K562 (cell line): ENCODE results near the gene GCGR. TPM values are rescaled to one million over a fixed set of nuclear protein-coding genes. Genes with fewer than 3 reads are reported as not detected.
A peak's percentile ranks its signal among the peaks of the same experiment; 100 is the strongest.

ENCODE experiments used
- PHF8 ChIP-seq: fragments of 200-600 bp; sonication (generic); IDR thresholded peaks from 2 replicates; pipeline ENCODE4 v1.6.1; 2012; ENCODE audit warnings: mixed run types, mild to moderate bottlenecking, inconsistent platforms, low read length, moderate library complexity, borderline replicate concordance
- ZNF324 ChIP-seq: fragments of 250-450 bp; sonication (Bioruptor Pico); IDR thresholded peaks from 2 replicates; pipeline ENCODE4 v1.4.0; 2020; ENCODE audit warnings: mild to moderate bottlenecking
- ZNF561 ChIP-seq: fragments of 450-650 bp; formaldehyde crosslinking; conservative IDR thresholded peaks from 2 replicates; pipeline ENCODE4 v1.4.0; 2020; ENCODE audit warnings: mild to moderate bottlenecking, moderate library complexity
- ZNF584 ChIP-seq: fragments of 200-800 bp; sonication (Bioruptor generic); IDR thresholded peaks from 2 replicates; pipeline ENCODE4 v1.6.1; 2016; ENCODE audit warnings: low read depth, mild to moderate bottlenecking, missing genetic modification characterization, missing compliant biosample characterization
- polyA plus RNA-seq, 8 experiments: library from polyadenylated mRNA; depleted of rRNA in 4 of 8; stranded (reverse) in 5 of 8; unstranded in 3 of 8; fragments of >200 nt; fragmentation: Nextera tagmentation in 2 of 8; fragmentation: Illumina TruSeq in 1 of 8; extraction: Ambion mirVana in 2 of 8; extraction: Trizol in 1 of 8; gene quantifications; 2 replicates each; pipeline versions ENCODE4 v1.2.1 to v1.2.3, GENCODE V29; 2011 to 2014; ENCODE audit warnings: inconsistent platforms in 1 of 8, missing spikeins in 1 of 8
- total RNA-seq, 7 experiments: library from RNA; depleted of rRNA in 6 of 7; stranded (reverse); fragments of >200 nt in 6 of 7; fragmentation: Illumina TruSeq in 2 of 7; extraction: Trizol in 2 of 7; gene quantifications; 2 replicates each; pipeline versions ENCODE4 v1.2.1 to v1.2.3, GENCODE V29; 2011 to 2021; ENCODE audit warnings: low replicate concordance in 1 of 7
- TF ChIP-seq, protein P1 (sequence below): fragments of 450-650 bp; IDR thresholded peaks from one replicate; pipeline ENCODE4 v1.6.1; 2018; ENCODE audit warnings: mild to moderate bottlenecking, moderate library complexity; ENCODE audit not compliant: partially characterized antibody
- TF ChIP-seq, protein P2 (sequence below): sonication (generic); formaldehyde crosslinking; IDR thresholded peaks from 2 replicates; pipeline ENCODE4 v1.8.1; 2023; ENCODE audit warnings: mild to moderate bottlenecking, missing genetic modification reagents
- TF ChIP-seq, protein P3 (sequence below), 2 experiments: fragments of 450-650 bp; conservative IDR thresholded peaks; 2 replicates each; pipeline ENCODE4 v1.6.1; 2017; ENCODE audit warnings: mild to moderate bottlenecking in 2 of 2, moderate library complexity in 2 of 2
- TF ChIP-seq, protein P4 (sequence below): fragments of 250-450 bp; sonication (Bioruptor Pico); IDR thresholded peaks from 2 replicates; pipeline ENCODE4 v1.6.1; 2021; ENCODE audit warnings: mild to moderate bottlenecking
- TF ChIP-seq, protein P5 (sequence below): sonication (generic); formaldehyde crosslinking; IDR thresholded peaks from 2 replicates; pipeline ENCODE4 v1.9.0; 2022; ENCODE audit warnings: mild to moderate bottlenecking, missing genetic modification reagents
- TF ChIP-seq, protein P6 (sequence below): fragments of 450-650 bp; formaldehyde crosslinking; conservative IDR thresholded peaks from 2 replicates; pipeline ENCODE4 v1.4.0; 2022; ENCODE audit warnings: mild to moderate bottlenecking, missing genetic modification characterization
- TF ChIP-seq, protein P7 (sequence below): fragments of 200-800 bp; sonication (Bioruptor generic); IDR thresholded peaks from 2 replicates; pipeline ENCODE4 v1.6.1; 2016; ENCODE audit warnings: missing genetic modification characterization, missing compliant biosample characterization

GCGR gene
- total and polyA plus RNA-seq, 9 of the 15 experiments (the other 6 are each of a cell fraction or from before 2014, with no cell fraction given), result not detected

DNA sequence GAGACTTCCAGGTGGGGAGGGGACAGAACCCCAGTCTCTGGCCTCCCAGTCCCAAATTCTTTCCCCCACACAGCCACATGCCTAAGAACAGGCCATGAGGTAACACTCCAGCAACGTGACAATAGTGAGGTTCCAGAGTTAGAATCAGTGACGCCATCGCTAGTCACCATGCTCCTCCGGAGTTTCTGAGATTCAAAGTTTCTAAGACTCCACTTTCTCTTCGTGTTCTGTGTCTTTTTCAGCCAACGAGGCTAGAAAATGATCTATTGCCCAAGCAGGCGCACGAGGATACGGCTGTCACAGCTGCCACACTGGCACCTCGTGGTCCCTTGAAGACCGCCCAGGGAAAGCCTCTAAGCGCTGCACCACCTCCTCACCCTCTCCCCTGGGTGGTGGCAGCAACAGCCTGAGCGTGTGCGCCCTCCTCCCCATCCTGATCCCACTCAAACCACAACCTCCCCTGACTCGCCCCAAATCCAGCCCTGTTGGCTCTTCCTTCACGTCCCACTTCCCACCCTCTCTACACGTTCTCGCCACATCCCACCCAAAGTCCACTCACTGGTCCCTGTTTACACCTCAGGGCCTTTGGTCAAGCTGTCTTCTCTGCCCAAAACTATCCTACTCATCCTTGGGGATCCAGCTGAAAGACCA is 28.1 kb downstream of the GCGR start (continued):
- TF ChIP-seq, protein P1, sequence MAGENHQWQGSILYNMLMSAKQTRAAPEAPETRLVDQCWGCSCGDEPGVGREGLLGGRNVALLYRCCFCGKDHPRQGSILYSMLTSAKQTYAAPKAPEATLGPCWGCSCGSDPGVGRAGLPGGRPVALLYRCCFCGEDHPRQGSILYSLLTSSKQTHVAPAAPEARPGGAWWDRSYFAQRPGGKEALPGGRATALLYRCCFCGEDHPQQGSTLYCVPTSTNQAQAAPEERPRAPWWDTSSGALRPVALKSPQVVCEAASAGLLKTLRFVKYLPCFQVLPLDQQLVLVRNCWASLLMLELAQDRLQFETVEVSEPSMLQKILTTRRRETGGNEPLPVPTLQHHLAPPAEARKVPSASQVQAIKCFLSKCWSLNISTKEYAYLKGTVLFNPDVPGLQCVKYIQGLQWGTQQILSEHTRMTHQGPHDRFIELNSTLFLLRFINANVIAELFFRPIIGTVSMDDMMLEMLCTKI, result no peak
- TF ChIP-seq, protein P2, sequence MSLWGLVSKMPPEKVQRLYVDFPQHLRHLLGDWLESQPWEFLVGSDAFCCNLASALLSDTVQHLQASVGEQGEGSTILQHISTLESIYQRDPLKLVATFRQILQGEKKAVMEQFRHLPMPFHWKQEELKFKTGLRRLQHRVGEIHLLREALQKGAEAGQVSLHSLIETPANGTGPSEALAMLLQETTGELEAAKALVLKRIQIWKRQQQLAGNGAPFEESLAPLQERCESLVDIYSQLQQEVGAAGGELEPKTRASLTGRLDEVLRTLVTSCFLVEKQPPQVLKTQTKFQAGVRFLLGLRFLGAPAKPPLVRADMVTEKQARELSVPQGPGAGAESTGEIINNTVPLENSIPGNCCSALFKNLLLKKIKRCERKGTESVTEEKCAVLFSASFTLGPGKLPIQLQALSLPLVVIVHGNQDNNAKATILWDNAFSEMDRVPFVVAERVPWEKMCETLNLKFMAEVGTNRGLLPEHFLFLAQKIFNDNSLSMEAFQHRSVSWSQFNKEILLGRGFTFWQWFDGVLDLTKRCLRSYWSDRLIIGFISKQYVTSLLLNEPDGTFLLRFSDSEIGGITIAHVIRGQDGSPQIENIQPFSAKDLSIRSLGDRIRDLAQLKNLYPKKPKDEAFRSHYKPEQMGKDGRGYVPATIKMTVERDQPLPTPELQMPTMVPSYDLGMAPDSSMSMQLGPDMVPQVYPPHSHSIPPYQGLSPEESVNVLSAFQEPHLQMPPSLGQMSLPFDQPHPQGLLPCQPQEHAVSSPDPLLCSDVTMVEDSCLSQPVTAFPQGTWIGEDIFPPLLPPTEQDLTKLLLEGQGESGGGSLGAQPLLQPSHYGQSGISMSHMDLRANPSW (CRISPR knock-in tag), result no peak
- TF ChIP-seq, protein P3, sequence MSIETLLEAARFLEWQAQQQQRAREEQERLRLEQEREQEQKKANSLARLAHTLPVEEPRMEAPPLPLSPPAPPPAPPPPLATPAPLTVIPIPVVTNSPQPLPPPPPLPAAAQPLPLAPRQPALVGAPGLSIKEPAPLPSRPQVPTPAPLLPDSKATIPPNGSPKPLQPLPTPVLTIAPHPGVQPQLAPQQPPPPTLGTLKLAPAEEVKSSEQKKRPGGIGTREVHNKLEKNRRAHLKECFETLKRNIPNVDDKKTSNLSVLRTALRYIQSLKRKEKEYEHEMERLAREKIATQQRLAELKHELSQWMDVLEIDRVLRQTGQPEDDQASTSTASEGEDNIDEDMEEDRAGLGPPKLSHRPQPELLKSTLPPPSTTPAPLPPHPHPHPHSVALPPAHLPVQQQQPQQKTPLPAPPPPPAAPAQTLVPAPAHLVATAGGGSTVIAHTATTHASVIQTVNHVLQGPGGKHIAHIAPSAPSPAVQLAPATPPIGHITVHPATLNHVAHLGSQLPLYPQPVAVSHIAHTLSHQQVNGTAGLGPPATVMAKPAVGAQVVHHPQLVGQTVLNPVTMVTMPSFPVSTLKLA (conservative IDR thresholded peaks at IDR 0.05), result peak in 1 of 2 experiments; percentile 50; a peak in 2 of 4 replicates
- TF ChIP-seq ZNF584 (CRISPR knock-in tag) (0 out of 2 replicates have a peak, but pooled peaks have one; percentile 69), ZNF324 (CRISPR knock-in tag) (no peak), ZNF561 (CRISPR knock-in tag) (no peak), PHF8 (no peak)
- TF ChIP-seq, protein P4, sequence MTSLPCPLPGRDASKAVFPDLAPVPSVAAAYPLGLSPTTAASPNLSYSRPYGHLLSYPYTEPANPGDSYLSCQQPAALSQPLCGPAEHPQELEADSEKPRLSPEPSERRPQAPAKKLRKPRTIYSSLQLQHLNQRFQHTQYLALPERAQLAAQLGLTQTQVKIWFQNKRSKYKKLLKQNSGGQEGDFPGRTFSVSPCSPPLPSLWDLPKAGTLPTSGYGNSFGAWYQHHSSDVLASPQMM (CRISPR knock-in tag), result no peak
- TF ChIP-seq, protein P5, sequence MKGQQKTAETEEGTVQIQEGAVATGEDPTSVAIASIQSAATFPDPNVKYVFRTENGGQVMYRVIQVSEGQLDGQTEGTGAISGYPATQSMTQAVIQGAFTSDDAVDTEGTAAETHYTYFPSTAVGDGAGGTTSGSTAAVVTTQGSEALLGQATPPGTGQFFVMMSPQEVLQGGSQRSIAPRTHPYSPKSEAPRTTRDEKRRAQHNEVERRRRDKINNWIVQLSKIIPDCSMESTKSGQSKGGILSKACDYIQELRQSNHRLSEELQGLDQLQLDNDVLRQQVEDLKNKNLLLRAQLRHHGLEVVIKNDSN (CRISPR knock-in tag), result 0 out of 2 replicates have a peak, but pooled peaks have one; percentile 3
- TF ChIP-seq, protein P6, sequence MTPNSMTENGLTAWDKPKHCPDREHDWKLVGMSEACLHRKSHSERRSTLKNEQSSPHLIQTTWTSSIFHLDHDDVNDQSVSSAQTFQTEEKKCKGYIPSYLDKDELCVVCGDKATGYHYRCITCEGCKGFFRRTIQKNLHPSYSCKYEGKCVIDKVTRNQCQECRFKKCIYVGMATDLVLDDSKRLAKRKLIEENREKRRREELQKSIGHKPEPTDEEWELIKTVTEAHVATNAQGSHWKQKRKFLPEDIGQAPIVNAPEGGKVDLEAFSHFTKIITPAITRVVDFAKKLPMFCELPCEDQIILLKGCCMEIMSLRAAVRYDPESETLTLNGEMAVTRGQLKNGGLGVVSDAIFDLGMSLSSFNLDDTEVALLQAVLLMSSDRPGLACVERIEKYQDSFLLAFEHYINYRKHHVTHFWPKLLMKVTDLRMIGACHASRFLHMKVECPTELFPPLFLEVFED (CRISPR knock-in tag), result peak; percentile 77; the same call in 1 of the 2 replicates
- TF ChIP-seq, protein P7, sequence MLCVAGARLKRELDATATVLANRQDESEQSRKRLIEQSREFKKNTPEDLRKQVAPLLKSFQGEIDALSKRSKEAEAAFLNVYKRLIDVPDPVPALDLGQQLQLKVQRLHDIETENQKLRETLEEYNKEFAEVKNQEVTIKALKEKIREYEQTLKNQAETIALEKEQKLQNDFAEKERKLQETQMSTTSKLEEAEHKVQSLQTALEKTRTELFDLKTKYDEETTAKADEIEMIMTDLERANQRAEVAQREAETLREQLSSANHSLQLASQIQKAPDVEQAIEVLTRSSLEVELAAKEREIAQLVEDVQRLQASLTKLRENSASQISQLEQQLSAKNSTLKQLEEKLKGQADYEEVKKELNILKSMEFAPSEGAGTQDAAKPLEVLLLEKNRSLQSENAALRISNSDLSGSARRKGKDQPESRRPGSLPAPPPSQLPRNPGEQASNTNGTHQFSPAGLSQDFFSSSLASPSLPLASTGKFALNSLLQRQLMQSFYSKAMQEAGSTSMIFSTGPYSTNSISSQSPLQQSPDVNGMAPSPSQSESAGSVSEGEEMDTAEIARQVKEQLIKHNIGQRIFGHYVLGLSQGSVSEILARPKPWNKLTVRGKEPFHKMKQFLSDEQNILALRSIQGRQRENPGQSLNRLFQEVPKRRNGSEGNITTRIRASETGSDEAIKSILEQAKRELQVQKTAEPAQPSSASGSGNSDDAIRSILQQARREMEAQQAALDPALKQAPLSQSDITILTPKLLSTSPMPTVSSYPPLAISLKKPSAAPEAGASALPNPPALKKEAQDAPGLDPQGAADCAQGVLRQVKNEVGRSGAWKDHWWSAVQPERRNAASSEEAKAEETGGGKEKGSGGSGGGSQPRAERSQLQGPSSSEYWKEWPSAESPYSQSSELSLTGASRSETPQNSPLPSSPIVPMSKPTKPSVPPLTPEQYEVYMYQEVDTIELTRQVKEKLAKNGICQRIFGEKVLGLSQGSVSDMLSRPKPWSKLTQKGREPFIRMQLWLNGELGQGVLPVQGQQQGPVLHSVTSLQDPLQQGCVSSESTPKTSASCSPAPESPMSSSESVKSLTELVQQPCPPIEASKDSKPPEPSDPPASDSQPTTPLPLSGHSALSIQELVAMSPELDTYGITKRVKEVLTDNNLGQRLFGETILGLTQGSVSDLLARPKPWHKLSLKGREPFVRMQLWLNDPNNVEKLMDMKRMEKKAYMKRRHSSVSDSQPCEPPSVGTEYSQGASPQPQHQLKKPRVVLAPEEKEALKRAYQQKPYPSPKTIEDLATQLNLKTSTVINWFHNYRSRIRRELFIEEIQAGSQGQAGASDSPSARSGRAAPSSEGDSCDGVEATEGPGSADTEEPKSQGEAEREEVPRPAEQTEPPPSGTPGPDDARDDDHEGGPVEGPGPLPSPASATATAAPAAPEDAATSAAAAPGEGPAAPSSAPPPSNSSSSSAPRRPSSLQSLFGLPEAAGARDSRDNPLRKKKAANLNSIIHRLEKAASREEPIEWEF (CRISPR knock-in tag), result 0 out of 2 replicates have a peak, but pooled peaks have one; percentile 42
